MM.1S (cell line): ENCODE data around the gene DUOXA2.

ENCODE experiments used
- EZH2 ChIP-seq: fragments of 300-600 bp; sonication (generic); optimal IDR thresholded peaks from 2 replicates; pipeline ENCODE3; 2017; ENCODE audit warnings: low read depth, mild to moderate bottlenecking, antibody characterized with exemption, low read length, mixed read lengths
- TF ChIP-seq, protein P1 (sequence below): fragments of 300-600 bp; sonication (generic); IDR thresholded peaks from 2 replicates; pipeline ENCODE4 v1.5.1; 2016; ENCODE audit warnings: antibody characterized with exemption, low read length, mixed read lengths

DNA sequence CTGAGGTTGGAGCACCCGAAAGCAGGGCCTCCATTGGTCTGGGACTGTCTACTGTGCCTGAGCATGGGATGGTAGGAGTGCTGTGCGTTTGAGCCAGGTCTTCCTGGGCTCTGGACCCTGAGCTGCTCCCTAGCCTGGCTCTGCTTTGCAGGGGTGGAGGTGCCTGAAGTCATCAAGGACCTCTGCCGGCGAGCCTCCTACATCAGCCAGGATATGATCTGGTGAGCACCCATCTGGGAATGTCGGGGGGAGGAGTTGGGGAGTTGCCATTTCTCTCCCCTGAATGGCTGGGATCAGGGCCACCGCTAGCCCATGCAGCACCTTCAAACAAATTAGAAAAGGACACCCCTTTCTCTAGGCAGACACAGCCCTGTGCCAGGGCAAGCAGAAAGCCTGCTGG lies 36.4 kb downstream of the DUOXA2 start:
- TF ChIP-seq, protein P1, sequence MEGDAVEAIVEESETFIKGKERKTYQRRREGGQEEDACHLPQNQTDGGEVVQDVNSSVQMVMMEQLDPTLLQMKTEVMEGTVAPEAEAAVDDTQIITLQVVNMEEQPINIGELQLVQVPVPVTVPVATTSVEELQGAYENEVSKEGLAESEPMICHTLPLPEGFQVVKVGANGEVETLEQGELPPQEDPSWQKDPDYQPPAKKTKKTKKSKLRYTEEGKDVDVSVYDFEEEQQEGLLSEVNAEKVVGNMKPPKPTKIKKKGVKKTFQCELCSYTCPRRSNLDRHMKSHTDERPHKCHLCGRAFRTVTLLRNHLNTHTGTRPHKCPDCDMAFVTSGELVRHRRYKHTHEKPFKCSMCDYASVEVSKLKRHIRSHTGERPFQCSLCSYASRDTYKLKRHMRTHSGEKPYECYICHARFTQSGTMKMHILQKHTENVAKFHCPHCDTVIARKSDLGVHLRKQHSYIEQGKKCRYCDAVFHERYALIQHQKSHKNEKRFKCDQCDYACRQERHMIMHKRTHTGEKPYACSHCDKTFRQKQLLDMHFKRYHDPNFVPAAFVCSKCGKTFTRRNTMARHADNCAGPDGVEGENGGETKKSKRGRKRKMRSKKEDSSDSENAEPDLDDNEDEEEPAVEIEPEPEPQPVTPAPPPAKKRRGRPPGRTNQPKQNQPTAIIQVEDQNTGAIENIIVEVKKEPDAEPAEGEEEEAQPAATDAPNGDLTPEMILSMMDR: no peak
- no peak for TF ChIP-seq EZH2
